Spleen (tissue), 7 donors: ENCODE results near the gene FBXL17.

Experiments
- POLR2A ChIP-seq, 3 donors: fragments of 450-650 bp; IDR thresholded peaks; one replicate each; pipeline ENCODE4 v1.5.1; 2017; ENCODE audit warnings: antibody characterized with exemption in 3 of 3, mild to moderate bottlenecking in 1 of 3
- TF ChIP-seq, protein P1 (sequence below), 11 experiments: fragments of 200-600 bp in 7 of 11; fragments of 450-650 bp in 4 of 11; sonication (generic) in 4 of 11; IDR thresholded peaks in 8 of 11; conservative IDR thresholded peaks in 3 of 11; 1 replicate in 7 of 11; 2 replicates in 4 of 11; pipeline versions ENCODE4 v1.4.0 to v1.8.0; 2016 to 2021; ENCODE audit warnings: antibody characterized with exemption in 11 of 11, inconsistent platforms in 4 of 11, mild to moderate bottlenecking in 1 of 11
- donor health status: DM: no; HTN: no; CAD: no; lungs with moderate emphysema.
- donor health status: DM: no; HTN: no; CAD: no.
- donor health status: DM: no; HTN: no; CAD: no.

- TF ChIP-seq, protein P1, sequence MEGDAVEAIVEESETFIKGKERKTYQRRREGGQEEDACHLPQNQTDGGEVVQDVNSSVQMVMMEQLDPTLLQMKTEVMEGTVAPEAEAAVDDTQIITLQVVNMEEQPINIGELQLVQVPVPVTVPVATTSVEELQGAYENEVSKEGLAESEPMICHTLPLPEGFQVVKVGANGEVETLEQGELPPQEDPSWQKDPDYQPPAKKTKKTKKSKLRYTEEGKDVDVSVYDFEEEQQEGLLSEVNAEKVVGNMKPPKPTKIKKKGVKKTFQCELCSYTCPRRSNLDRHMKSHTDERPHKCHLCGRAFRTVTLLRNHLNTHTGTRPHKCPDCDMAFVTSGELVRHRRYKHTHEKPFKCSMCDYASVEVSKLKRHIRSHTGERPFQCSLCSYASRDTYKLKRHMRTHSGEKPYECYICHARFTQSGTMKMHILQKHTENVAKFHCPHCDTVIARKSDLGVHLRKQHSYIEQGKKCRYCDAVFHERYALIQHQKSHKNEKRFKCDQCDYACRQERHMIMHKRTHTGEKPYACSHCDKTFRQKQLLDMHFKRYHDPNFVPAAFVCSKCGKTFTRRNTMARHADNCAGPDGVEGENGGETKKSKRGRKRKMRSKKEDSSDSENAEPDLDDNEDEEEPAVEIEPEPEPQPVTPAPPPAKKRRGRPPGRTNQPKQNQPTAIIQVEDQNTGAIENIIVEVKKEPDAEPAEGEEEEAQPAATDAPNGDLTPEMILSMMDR (IDR thresholded peaks at IDR 0.05 in 8 of 11, conservative IDR thresholded peaks at IDR 0.05 in 3 of 11) = no peak
- no peak for TF ChIP-seq POLR2A (IDR thresholded peaks at IDR 0.05)
Observed at GRCh38 chr5:108101130-108101529, 280.8 kb downstream of the FBXL17 start.
